ENCODE results near the gene ADCY3. TPM values are rescaled to one million over a fixed set of nuclear protein-coding genes. Genes with fewer than 3 reads are reported as not detected.

The ADCY3 gene
- total RNA-seq, 1 donor from 2014 or later: 43.0 TPM

GRCh38 chr2:24908461-24908901 lies 11.6 kb downstream of the ADCY3 start:
- intact Hi-C loops (cut with micrococcal nuclease): no loop called here

DNA sequence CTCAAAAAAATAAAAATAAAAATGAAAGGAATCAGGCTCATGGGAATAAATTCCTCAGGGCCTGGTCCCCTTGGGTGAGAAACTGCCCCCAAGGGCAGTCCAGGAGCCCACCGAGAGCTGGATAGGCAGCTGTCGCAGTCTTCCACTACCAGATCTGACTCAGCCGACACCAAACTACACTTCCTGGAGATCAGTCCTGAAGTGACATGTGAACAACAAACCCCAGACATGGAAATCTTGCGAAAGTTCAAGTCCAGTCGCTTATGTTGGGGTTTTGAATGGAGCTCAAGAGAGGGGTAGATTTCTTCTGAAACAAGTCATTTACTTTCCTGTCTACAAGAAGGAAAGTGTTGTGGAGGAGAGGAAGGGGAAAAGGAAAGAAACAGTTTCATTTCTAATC lies 12.9 kb downstream of the ADCY3 start:
- intact Hi-C loops (cut with micrococcal nuclease): no loop called here

DNA sequence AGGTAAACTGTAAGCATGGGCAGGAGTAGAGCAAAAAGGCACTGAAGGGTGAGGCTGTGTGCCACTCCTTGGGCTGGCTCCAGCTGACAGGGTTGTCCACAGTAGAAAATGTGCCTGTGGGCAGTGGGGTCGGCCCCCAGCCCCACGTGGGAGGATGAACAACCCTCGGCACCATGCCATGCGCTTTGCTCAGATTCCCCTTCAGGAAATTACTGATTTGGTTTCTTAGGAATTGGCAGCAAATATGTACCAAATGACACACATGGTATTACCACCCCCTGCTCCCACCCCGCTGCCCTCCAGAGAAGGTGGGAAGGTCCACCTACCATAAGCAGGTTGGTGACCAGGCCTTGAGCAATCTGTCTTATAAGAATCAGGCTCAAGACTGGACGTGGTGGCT lies 13.6 kb downstream of the ADCY3 start:
- intact Hi-C loops (cut with micrococcal nuclease): no loop called here

- intact Hi-C loops (cut with micrococcal nuclease): no loop called here
Measured at GRCh38 chr2:24903161-24904103, 16.6 kb downstream of the ADCY3 start.

DNA sequence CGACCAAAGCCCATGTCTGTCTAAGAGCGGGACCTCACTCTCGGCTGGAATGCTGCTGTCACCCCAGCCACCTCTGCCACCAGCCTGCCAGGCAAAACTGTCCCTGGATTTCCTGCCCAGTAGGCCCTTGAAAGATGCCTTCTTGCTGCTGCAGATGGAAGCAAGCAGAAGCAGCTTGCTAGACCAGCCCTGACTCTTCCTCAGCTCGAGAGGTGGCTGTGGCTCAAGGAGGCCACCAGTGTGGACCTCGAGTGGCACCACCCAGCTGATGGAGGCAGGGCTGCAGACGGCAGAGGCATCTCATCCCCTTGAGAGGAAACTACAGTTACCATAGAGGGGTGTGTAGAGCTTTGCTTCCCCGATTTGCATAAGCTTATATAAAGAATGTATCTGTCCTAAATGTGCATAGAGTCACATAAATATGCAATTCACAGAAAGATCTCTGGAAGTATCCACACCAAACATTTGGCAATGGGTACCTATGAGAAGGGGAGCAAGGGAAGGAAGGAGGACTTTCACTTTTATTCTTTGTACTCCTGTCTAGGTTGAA lies 20.6 kb downstream of the ADCY3 start:
- intact Hi-C loops (cut with micrococcal nuclease): no loop called here

GRCh38 chr2:24898122-24899109 lies 21.6 kb downstream of the ADCY3 start:
- intact Hi-C loops (cut with micrococcal nuclease): no loop called here

- intact Hi-C loops (cut with micrococcal nuclease): no loop called here
Measured at GRCh38 chr2:24894750-24895149, 25.3 kb downstream of the ADCY3 start.

DNA sequence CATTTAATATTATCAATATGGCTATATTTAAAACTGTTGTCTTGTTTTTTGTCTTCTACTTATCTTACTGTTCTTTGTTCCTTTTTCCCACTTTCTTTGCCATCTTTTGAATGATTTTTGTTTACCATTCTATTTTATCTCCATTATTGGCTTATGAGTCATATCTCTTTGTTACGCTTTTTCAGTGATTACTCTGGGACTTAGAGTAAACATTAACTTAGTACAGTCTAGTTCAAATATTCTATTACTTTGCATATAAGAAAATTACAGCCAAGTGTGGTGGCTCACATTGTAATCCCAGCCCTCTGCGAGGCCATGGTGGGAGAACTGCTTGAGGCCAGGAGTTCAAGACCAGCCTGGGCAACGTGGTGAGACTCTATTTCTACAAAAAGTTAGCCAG lies 26.1 kb downstream of the ADCY3 start:
- intact Hi-C loops (cut with micrococcal nuclease): no loop called here

DNA sequence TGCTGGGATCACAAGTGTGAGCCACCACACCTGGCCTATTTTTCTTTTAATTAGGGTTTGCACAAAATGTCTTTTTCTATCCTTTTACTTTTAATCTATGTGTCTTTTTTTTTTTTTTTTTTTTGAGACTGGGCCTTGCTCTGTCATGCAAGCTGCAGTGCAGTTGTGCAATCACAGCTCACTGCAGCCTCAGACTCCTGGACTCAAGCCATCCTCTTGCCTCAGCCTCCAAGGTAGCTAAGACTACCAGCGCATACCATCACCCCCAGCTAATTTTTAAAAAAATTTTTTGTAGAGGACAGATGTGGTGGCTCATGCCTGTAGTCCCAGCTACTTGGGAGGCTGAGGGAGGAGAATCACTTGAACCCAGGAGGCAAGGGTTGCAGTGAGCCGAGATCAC lies 27.1 kb downstream of the ADCY3 start:
- intact Hi-C loops (cut with micrococcal nuclease): no loop called here

DNA sequence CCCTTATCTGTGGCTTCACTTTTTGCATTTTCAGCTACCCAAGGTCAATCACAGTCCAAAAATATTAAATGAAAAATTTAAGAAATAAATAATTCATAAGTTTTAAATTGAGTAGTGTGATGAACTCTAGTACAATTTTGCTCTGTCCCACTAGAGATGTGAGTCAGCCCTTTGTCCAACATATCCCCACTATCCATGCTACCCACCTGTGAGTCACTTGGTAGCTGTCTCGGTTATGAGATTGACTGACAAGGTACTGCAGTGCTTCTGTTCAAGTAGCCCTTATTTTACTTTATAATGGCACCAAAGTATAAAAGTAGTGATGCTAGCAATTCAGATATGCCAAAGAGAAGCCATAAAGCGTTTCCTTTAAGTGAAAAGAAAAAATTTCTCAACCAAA lies 28.8 kb downstream of the ADCY3 start:
- intact Hi-C loops (cut with micrococcal nuclease): no loop called here

DNA sequence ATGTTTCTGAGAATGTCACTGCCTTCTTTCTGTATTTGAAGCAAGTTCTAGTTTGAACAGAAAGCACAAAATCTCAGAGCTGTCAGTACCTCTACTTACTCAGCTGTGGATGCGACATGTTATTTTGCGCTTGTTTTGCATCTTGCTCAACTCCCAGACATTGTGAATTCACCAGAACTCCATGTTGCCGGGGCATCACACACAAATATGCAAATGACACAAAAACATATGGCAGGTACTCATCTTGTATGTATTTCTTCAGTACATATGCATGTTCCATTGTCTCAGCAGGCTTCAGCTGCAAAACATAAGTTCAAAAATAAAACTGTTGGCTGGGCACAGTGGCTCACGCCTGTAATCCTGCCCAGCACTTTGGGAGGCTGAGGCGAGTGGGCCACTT lies 30.8 kb downstream of the ADCY3 start:
- intact Hi-C loops (cut with micrococcal nuclease): no loop called here

GRCh38 chr2:24888177-24888576 lies 31.9 kb downstream of the ADCY3 start:
- intact Hi-C loops (cut with micrococcal nuclease): no loop called here

DNA sequence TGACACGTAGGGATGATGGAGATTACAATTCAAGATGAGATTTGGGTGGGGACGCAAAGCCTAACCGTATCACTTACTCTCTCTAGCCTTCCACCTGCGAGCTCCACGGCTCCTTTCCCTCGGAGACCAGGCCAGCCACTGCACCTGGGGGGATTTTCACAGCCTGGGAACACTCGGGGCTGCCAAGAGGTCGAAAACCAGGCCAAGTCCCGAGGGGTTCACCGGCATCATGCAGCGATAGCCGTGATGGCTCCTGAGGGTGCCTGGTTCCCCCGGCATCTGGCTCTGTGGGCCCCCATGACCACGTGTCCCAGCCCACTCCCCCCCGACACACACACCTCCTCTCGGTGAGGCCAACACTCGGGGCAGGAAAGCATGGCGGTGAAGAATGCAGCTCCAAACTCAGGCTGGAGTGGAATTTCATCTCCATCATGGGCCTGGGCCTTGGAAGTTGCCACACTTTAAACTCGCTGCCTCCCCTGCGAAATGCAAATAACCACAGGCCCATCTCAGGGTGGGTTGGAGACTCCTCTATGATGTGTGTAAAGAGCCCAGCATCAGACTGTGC lies 32.6 kb downstream of the ADCY3 start:
- intact Hi-C loops (cut with micrococcal nuclease): no loop called here

DNA sequence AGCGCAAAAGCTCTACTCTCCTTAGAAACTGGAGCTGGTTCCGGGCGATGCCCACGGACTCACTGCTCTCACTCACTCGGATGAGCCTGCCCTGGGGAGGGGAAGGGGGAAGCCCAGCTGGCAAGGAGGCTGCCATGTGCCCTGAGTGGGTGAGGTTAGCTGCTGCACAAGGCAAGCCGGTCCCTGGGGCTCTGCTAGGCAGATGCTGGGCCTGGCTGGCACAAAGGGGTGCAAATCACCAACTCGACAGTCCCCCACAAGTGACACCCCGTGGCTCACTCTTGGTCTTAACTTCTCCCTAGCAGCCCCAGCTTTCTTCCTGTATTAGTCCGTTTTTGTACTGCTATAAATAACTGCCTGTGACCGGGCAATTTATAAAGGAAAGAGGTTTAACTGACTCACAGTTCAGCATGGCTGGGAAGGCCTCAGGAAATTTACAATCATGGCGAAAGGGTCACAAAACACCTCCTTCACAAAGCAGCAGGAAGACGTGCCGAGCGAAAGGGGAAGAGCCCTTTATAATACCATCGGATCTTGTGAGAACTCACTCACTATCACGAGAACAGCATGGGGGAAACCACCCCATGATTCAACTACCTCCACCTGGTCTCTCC lies 33.2 kb downstream of the ADCY3 start:
- intact Hi-C loops (cut with micrococcal nuclease): no loop called here

- intact Hi-C loops (cut with micrococcal nuclease): no loop called here
Measured at GRCh38 chr2:24886126-24886501, 33.9 kb downstream of the ADCY3 start.

DNA sequence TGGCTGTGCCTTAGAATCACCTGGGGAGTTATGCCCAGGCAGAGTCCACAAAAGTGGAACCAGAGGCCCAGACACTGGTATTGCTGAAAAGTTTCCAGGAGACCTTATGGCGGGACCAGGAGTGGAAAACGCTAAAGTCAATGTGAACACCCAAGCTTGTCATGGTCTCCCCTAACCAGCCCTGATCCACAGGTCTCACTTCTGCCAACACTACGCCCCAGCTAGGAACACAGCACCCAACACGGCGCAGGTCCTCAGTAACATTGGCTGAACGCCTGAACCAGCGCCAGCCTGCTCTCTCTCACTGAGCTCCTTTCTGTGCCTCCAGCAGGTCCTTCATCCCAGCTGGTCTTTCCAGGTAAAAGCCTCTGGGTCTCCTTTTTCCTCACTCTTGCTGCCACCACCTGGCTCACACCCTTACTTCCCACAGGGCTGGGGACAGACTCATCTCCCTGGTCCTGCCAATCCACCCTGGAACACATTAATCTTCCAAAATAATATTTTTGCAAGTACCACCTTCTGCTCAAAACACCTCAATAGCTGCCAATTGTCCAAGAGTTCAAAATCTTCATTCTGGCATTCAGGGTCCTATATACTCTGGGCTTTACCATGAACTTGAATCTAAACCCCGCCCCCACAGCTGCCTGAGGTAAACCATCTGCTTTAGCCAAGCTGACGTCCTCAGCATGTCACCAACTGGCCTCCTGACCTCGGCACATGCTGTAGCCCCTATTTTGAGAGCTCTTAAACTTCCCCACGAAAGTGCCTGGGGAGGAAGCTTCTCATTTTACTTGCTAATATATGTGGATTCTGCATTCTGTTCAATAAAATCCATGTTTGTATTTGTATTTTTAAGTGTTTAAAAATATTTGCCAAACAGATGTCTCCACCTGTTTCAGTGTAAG lies 34.6 kb downstream of the ADCY3 start:
- intact Hi-C loops (cut with micrococcal nuclease): no loop called here

GRCh38 chr2:24883946-24884345 lies 36.1 kb downstream of the ADCY3 start:
- intact Hi-C loops (cut with micrococcal nuclease): no loop called here

- intact Hi-C loops (cut with micrococcal nuclease): no loop called here
Measured at GRCh38 chr2:24881623-24882022, 38.4 kb downstream of the ADCY3 start.

DNA sequence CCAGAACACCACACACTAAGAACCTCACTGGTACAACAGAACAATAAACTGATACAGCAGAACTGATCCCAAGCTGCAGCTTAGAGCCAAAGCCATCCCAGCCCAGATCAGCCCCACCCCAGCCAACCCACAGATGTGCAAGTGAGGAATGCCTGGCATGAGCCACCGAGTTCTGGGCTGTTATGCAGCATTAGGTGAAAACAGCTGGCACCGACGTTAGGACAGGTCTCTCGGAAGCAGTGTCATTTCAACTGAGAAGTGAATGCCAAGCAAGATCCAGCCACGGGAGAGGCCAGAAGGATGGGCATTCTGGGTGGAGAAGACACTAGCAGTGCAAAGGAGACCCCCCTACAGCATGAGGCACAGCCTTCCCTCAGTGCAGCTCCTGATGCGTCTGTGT lies 38.9 kb downstream of the ADCY3 start:
- intact Hi-C loops (cut with micrococcal nuclease): no loop called here

DNA sequence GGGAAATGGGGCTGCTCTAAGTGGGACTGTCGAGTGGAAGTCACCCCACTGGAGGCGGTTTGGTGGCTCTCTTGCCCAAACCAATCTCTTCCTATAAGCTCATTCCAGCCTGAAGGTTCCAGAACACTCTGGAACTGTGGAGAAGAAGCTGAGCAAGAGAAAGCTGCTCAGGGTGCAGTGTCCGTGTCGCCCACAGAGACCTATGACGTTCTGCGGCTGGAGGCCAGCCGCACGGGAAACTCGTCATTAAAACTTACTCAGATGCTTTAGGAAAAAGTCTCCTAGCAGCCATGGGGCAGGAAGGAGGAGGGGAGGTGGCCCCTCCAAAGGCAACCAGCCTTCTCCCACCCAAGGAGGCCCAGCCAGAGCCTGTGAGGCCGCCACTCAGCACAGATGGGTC lies 41.7 kb downstream of the ADCY3 start:
- intact Hi-C loops (cut with micrococcal nuclease): no loop called here

All from T-helper 1 cell treated with Interleukin-12 subunit alpha and Interleukin-12 subunit beta and Interleukin-4 antibody, amounts not matched to agents 30 ng/mL and 1 ng/mL, for 36 hours (primary cell).